ENCODE results near the gene UMODL1. TPM values are rescaled to one million over a fixed set of nuclear protein-coding genes. Genes with fewer than 3 reads are reported as not detected.
A peak's percentile ranks its signal among the peaks of the same experiment; 100 is the strongest.
"Not testable (repeated sequence)": the region's sequence is repeated elsewhere in the genome, so short reads cannot be mapped to it uniquely, and the experiment has no call there.

Gene UMODL1
- total RNA-seq, 1 experiment from 2014 or later, result not detected

GRCh38 chr21:42107881-42108553 lies 36.9 kb downstream of the UMODL1 start:
- in situ Hi-C loops (cut with HindIII; ENCODE audit: low sequenced_read_pairs), result no loop called here

GRCh38 chr21:42108554-42109340 lies 37.6 kb downstream of the UMODL1 start:
- in situ Hi-C loops (cut with HindIII; ENCODE audit: low sequenced_read_pairs), result no loop called here
- no peak for DNase-seq (ENCODE audit: low spot score)

More at GRCh38 chr21:42107881-42108553, 36.9 kb downstream of the UMODL1 start:
- DNase-seq (ENCODE audit: low spot score), result peak; percentile 70

GRCh38 chr21:42109473-42109872 lies 38.4 kb downstream of the UMODL1 start:
- in situ Hi-C loops (cut with HindIII; ENCODE audit: low sequenced_read_pairs), result no loop called here
- no peak for DNase-seq (ENCODE audit: low spot score)

GRCh38 chr21:42109873-42110525 lies 38.9 kb downstream of the UMODL1 start:
- no peak for DNase-seq (ENCODE audit: low spot score)
- in situ Hi-C loops (cut with HindIII; ENCODE audit: low sequenced_read_pairs), result no loop called here

- in situ Hi-C loops (cut with HindIII; ENCODE audit: low sequenced_read_pairs), result no loop called here
- no peak for DNase-seq (ENCODE audit: low spot score)
These were observed 39.8 kb downstream of the UMODL1 start for GRCh38 chr21:42110691-42111469.

GRCh38 chr21:42111470-42111743 lies 40.3 kb downstream of the UMODL1 start:
- DNase-seq (ENCODE audit: low spot score), result no peak
- in situ Hi-C loops (cut with HindIII; ENCODE audit: low sequenced_read_pairs), result no loop called here

GRCh38 chr21:42111811-42112210 lies 40.7 kb downstream of the UMODL1 start:
- in situ Hi-C loops (cut with HindIII; ENCODE audit: low sequenced_read_pairs), result no loop called here
- DNase-seq (ENCODE audit: low spot score), result no peak

GRCh38 chr21:42112238-42112637 lies 41.1 kb downstream of the UMODL1 start:
- DNase-seq (ENCODE audit: low spot score), result no peak
- in situ Hi-C loops (cut with HindIII; ENCODE audit: low sequenced_read_pairs), result no loop called here

GRCh38 chr21:42112857-42113256 lies 41.7 kb downstream of the UMODL1 start:
- in situ Hi-C loops (cut with HindIII; ENCODE audit: low sequenced_read_pairs), result no loop called here

GRCh38 chr21:42113926-42114409 lies 42.9 kb downstream of the UMODL1 start:
- in situ Hi-C loops (cut with HindIII; ENCODE audit: low sequenced_read_pairs), result no loop called here
- no peak for DNase-seq (ENCODE audit: low spot score)

More at GRCh38 chr21:42112857-42113256, 41.7 kb downstream of the UMODL1 start:
- peak; percentile 82 for DNase-seq (ENCODE audit: low spot score)

- DNase-seq (ENCODE audit: low spot score), result no peak
- in situ Hi-C loops (cut with HindIII; ENCODE audit: low sequenced_read_pairs), result no loop called here
These were observed 43.5 kb downstream of the UMODL1 start for GRCh38 chr21:42114646-42115045.

GRCh38 chr21:42115136-42115683 lies 44.1 kb downstream of the UMODL1 start:
- in situ Hi-C loops (cut with HindIII; ENCODE audit: low sequenced_read_pairs), result no loop called here
- no peak for DNase-seq (ENCODE audit: low spot score)

GRCh38 chr21:42116551-42116950 lies 45.4 kb downstream of the UMODL1 start:
- DNase-seq (ENCODE audit: low spot score); in situ Hi-C loops (cut with HindIII; ENCODE audit: low sequenced_read_pairs): not testable (repeated sequence)

GRCh38 chr21:42117229-42117966 lies 46.3 kb downstream of the UMODL1 start:
- in situ Hi-C loops (cut with HindIII; ENCODE audit: low sequenced_read_pairs), result no loop called here
- peak; percentile 82 for DNase-seq (ENCODE audit: low spot score)

- in situ Hi-C loops (cut with HindIII; ENCODE audit: low sequenced_read_pairs), result no loop called here
- DNase-seq (ENCODE audit: low spot score), result no peak
These were observed 47.1 kb downstream of the UMODL1 start for GRCh38 chr21:42117967-42118780.

- in situ Hi-C loops (cut with HindIII; ENCODE audit: low sequenced_read_pairs), result no loop called here
These were observed 47.8 kb downstream of the UMODL1 start for GRCh38 chr21:42118901-42119300.

GRCh38 chr21:42120101-42120902 lies 49.2 kb downstream of the UMODL1 start:
- DNase-seq (ENCODE audit: low spot score), result peak; percentile 44
- in situ Hi-C loops (cut with HindIII; ENCODE audit: low sequenced_read_pairs), result no loop called here

More at GRCh38 chr21:42118901-42119300, 47.8 kb downstream of the UMODL1 start:
- peak; percentile 62 for DNase-seq (ENCODE audit: low spot score)
